ENCODE results near the gene NIPAL1.
"Not testable (repeated sequence)": the region's sequence is repeated elsewhere in the genome, so short reads cannot be mapped to it uniquely, and the experiment has no call there.

- TF ChIP-seq, protein P1, sequence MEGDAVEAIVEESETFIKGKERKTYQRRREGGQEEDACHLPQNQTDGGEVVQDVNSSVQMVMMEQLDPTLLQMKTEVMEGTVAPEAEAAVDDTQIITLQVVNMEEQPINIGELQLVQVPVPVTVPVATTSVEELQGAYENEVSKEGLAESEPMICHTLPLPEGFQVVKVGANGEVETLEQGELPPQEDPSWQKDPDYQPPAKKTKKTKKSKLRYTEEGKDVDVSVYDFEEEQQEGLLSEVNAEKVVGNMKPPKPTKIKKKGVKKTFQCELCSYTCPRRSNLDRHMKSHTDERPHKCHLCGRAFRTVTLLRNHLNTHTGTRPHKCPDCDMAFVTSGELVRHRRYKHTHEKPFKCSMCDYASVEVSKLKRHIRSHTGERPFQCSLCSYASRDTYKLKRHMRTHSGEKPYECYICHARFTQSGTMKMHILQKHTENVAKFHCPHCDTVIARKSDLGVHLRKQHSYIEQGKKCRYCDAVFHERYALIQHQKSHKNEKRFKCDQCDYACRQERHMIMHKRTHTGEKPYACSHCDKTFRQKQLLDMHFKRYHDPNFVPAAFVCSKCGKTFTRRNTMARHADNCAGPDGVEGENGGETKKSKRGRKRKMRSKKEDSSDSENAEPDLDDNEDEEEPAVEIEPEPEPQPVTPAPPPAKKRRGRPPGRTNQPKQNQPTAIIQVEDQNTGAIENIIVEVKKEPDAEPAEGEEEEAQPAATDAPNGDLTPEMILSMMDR (IDR thresholded peaks at IDR 0.05; ENCODE audit: low read depth, low read length, poor library complexity, severe bottlenecking): not testable (repeated sequence)
- TF ChIP-seq EZH2phosphoT487 (IDR thresholded peaks at IDR 0.05; ENCODE audit: borderline replicate concordance, low read length): not testable (repeated sequence)
These were observed 5.7 kb upstream of the NIPAL1 start for GRCh38 chr4:48010906-48011305.

Measured in DOHH2 (cell line).